GM19324 (cell line): Measurements from ENCODE around the gene NFE2L2.
"Not testable (repeated sequence)": the region's sequence is repeated elsewhere in the genome, so short reads cannot be mapped to it uniquely, and the experiment has no call there.

ENCODE experiments used
- ATAC-seq: cut with Tn5 transposase; IDR thresholded peaks from one replicate; pipeline ENCODE4 v1.9.1; 2021; ENCODE audit warnings: mild to moderate bottlenecking, moderate library complexity; ENCODE audit not compliant: unreplicated experiment, low FRiP score

Gene NFE2L2

GRCh38 chr2:177281400-177282180, 17.1 kb upstream of the NFE2L2 start:
- ATAC-seq = no peak

GRCh38 chr2:177279847-177280246, 15.3 kb upstream of the NFE2L2 start:
- ATAC-seq = no peak

GRCh38 chr2:177275743-177276055, 11.2 kb upstream of the NFE2L2 start:
- ATAC-seq = no peak

- no peak for ATAC-seq
Observed at GRCh38 chr2:177275040-177275742, 10.7 kb upstream of the NFE2L2 start.

GRCh38 chr2:177273408-177273807, 8.9 kb upstream of the NFE2L2 start:
- no peak for ATAC-seq

- no peak for ATAC-seq
Observed at GRCh38 chr2:177272765-177273164, 8.2 kb upstream of the NFE2L2 start.

GRCh38 chr2:177271981-177272666, 7.6 kb upstream of the NFE2L2 start:
- no peak for ATAC-seq

GRCh38 chr2:177270531-177270930, 6.0 kb upstream of the NFE2L2 start:
- ATAC-seq = no peak

- ATAC-seq = no peak
Observed at GRCh38 chr2:177268901-177269300, 4.4 kb upstream of the NFE2L2 start.

- ATAC-seq = no peak
Observed at GRCh38 chr2:177268187-177268871, 3.8 kb upstream of the NFE2L2 start.

GRCh38 chr2:177266955-177267354, 2.4 kb upstream of the NFE2L2 start:
- not testable (repeated sequence) for ATAC-seq

GRCh38 chr2:177265824-177266817, 1.6 kb upstream of the NFE2L2 start:
- ATAC-seq = no peak

- ATAC-seq = peak; percentile 26
Observed at GRCh38 chr2:177264209-177264692, 276 bp downstream of the NFE2L2 start.

GRCh38 chr2:177263451-177264208, 897 bp downstream of the NFE2L2 start:
- ATAC-seq = peak; percentile 55

- no peak for ATAC-seq
Observed at GRCh38 chr2:177262958-177263450, 1.5 kb downstream of the NFE2L2 start.

- ATAC-seq = no peak
Observed at GRCh38 chr2:177262092-177262491, 2.4 kb downstream of the NFE2L2 start.

- ATAC-seq = no peak
Observed at GRCh38 chr2:177261116-177262060, 3.1 kb downstream of the NFE2L2 start.

- ATAC-seq = no peak
Observed at GRCh38 chr2:177260379-177260778, 4.1 kb downstream of the NFE2L2 start.
